Epithelial cell of proximal tubule (primary cell): ENCODE results near the gene FRMPD1. TPM values are rescaled to one million over a fixed set of nuclear protein-coding genes. Genes with fewer than 3 reads are reported as not detected.

ENCODE experiments used
- DNase-seq: peaks from one replicate; pipeline ENCODE4 v3.0.0-alpha.2; 2011; ENCODE audit warnings: low read depth
- H3K4me3 ChIP-seq: 2 replicates; pipeline ENCODE4 v1.5.1; 2011; ENCODE audit warnings: low read depth, mild to moderate bottlenecking, low read length
- CTCF ChIP-seq: conservative IDR thresholded peaks from 2 replicates; pipeline ENCODE4 v1.5.1; 2012; ENCODE audit warnings: low read depth, mild to moderate bottlenecking, low read length
- total RNA-seq: library from RNA; depleted of rRNA; stranded (reverse); fragments of >200 nt; gene quantifications from 2 replicates; pipeline ENCODE4 v1.2.3, GENCODE V29; 2015

Gene FRMPD1
- total RNA-seq, 1 donor from 2014 or later, result under 0.01 TPM

- no peak overlapping the region for H3K4me3 ChIP-seq
- no peak for TF ChIP-seq CTCF
- DNase-seq, result no peak
Observed at GRCh38 chr9:37643214-37643613, 7.5 kb upstream of the FRMPD1 start.

GRCh38 chr9:37645903-37646506 lies 4.7 kb upstream of the FRMPD1 start:
- DNase-seq, result no peak
- TF ChIP-seq CTCF, result no peak
- no peak overlapping the region for H3K4me3 ChIP-seq

- DNase-seq, result no peak
- no peak for TF ChIP-seq CTCF
- no peak overlapping the region for H3K4me3 ChIP-seq
Observed at GRCh38 chr9:37650299-37650872, 368 bp upstream of the FRMPD1 start.

- no peak for TF ChIP-seq CTCF
- no peak overlapping the region for H3K4me3 ChIP-seq
- no peak for DNase-seq
Observed at GRCh38 chr9:37652261-37652660, 1.5 kb downstream of the FRMPD1 start.

- no peak for DNase-seq
- no peak for TF ChIP-seq CTCF
- no peak overlapping the region for H3K4me3 ChIP-seq
Observed at GRCh38 chr9:37653385-37653784, 2.6 kb downstream of the FRMPD1 start.

GRCh38 chr9:37656936-37657335 lies 6.2 kb downstream of the FRMPD1 start:
- H3K4me3 ChIP-seq, result no peak overlapping the region
- no peak for TF ChIP-seq CTCF
- DNase-seq, result no peak

- H3K4me3 ChIP-seq, result no peak overlapping the region
- no peak for TF ChIP-seq CTCF
- no peak for DNase-seq
Observed at GRCh38 chr9:37660691-37661090, 9.9 kb downstream of the FRMPD1 start.
